Neural cell (in vitro differentiated cells): ENCODE data around the gene SDF4. TPM values are rescaled to one million over a fixed set of nuclear protein-coding genes. Genes with fewer than 3 reads are reported as not detected.

Source experiments
- H2AFZ ChIP-seq: fragments of 200-600, 300-800 bp; sonication (generic), shearing (Covaris generic); 2 replicates; pipeline ENCODE4 v1.6.0; 2014; ENCODE audit warnings: low read depth, mild to moderate bottlenecking, antibody characterized with exemption, low read length, moderate library complexity
- H3F3A ChIP-seq: fragments of 200-600 bp; shearing (Covaris generic); 2 replicates; pipeline ENCODE4 v1.6.1; 2016; ENCODE audit warnings: mild to moderate bottlenecking, moderate library complexity, mixed read lengths, antibody characterized with exemption, low read length; ENCODE audit not compliant: insufficient read depth, poor library complexity, severe bottlenecking
- H3K27ac ChIP-seq: fragments of 200-600, 300-800 bp; sonication (generic), shearing (Covaris generic); 2 replicates; pipeline ENCODE4 v1.5.1; 2014; ENCODE audit warnings: mild to moderate bottlenecking, low read length, moderate library complexity
- H3K27me3 ChIP-seq: fragments of 300-800, 200-600 bp; sonication (generic), shearing (Covaris generic); 2 replicates; pipeline ENCODE4 v1.6.0; 2014; ENCODE audit warnings: mild to moderate bottlenecking, low read depth, low read length, moderate library complexity; ENCODE audit not compliant: insufficient read depth
- H3K36me3 ChIP-seq: fragments of 300-800, 200-600 bp; sonication (generic), shearing (Covaris generic); 2 replicates; pipeline ENCODE4 v1.5.1; 2014; ENCODE audit warnings: mild to moderate bottlenecking, antibody characterized with exemption, low read length, moderate library complexity; ENCODE audit not compliant: insufficient read depth
- H3K4me2 ChIP-seq: fragments of 300-800, 200-600 bp; sonication (generic), shearing (Covaris generic); 2 replicates; pipeline ENCODE4 v1.6.0; 2014; ENCODE audit warnings: mild to moderate bottlenecking, low read length
- H3K4me3 ChIP-seq: fragments of 300-800, 200-600 bp; sonication (generic), shearing (Covaris generic); 2 replicates; pipeline ENCODE4 v1.5.1; 2014; ENCODE audit warnings: mild to moderate bottlenecking, low read length, moderate library complexity
- H3K79me2 ChIP-seq: fragments of 200-600 bp; shearing (Covaris generic); replicated peaks from 2 replicates; pipeline ENCODE4 v1.6.0; 2014; ENCODE audit warnings: mild to moderate bottlenecking, low read length, moderate library complexity; ENCODE audit not compliant: insufficient read depth
- H3K9ac ChIP-seq: fragments of 300-800, 200-600 bp; sonication (generic), shearing (Covaris generic); 2 replicates; pipeline ENCODE4 v1.6.1; 2016; ENCODE audit warnings: mild to moderate bottlenecking, low read length, mixed read lengths
- H3K9me2 ChIP-seq: fragments of 200-600 bp; shearing (Covaris generic); 2 replicates; pipeline ENCODE4 v1.6.1; 2016; ENCODE audit warnings: mild to moderate bottlenecking, low read length, mixed read lengths; ENCODE audit not compliant: insufficient read depth
- H3K9me3 ChIP-seq: fragments of 200-600, 300-800 bp; sonication (generic), shearing (Covaris generic); 2 replicates; pipeline ENCODE4 v1.6.1; 2016; ENCODE audit warnings: mild to moderate bottlenecking, mixed run types, low read length, moderate library complexity, mixed read lengths
- H4K20me1 ChIP-seq: fragments of 200-600 bp; shearing (Covaris generic); 2 replicates; pipeline ENCODE4 v1.6.1; 2016; ENCODE audit warnings: mild to moderate bottlenecking, mixed run types; ENCODE audit not compliant: insufficient read depth
- CTCF ChIP-seq: fragments of 450-650 bp; IDR thresholded peaks from 2 replicates; pipeline ENCODE4 v1.5.1; 2014; ENCODE audit warnings: antibody characterized with exemption, mild to moderate bottlenecking, moderate library complexity; ENCODE audit not compliant: poor library complexity, severe bottlenecking
- EP300 ChIP-seq: fragments of 450-650 bp; conservative IDR thresholded peaks from 2 replicates; pipeline ENCODE4 v1.6.1; 2014; ENCODE audit warnings: antibody characterized with exemption, mild to moderate bottlenecking, moderate library complexity; ENCODE audit not compliant: poor library complexity, severe bottlenecking
- EZH2 ChIP-seq: fragments of 200-600, 300-800 bp; shearing (Covaris generic), sonication (generic); IDR thresholded peaks from 2 replicates; pipeline ENCODE4 v1.6.1; 2014; ENCODE audit warnings: antibody characterized with exemption, low read length, borderline replicate concordance, mild to moderate bottlenecking; ENCODE audit not compliant: insufficient read depth, poor library complexity, severe bottlenecking
- MXI1 ChIP-seq: fragments of 450-650 bp; conservative IDR thresholded peaks from 2 replicates; pipeline ENCODE4 v1.6.1; 2014; ENCODE audit warnings: antibody characterized with exemption, mild to moderate bottlenecking; ENCODE audit not compliant: poor library complexity, severe bottlenecking
- POLR2AphosphoS5 ChIP-seq: IDR thresholded peaks from 2 replicates; pipeline ENCODE4 v1.6.1; 2012
- RAD21 ChIP-seq: fragments of 450-650 bp; conservative IDR thresholded peaks from 2 replicates; pipeline ENCODE4 v1.6.1; 2014; ENCODE audit warnings: antibody characterized with exemption, mild to moderate bottlenecking, moderate library complexity
- REST ChIP-seq: IDR thresholded peaks from 2 replicates; pipeline ENCODE4 v1.6.1; 2012; ENCODE audit warnings: borderline replicate concordance
- SMC3 ChIP-seq: fragments of 450-650 bp; conservative IDR thresholded peaks from 2 replicates; pipeline ENCODE4 v1.6.1; 2014; ENCODE audit warnings: antibody characterized with exemption, mild to moderate bottlenecking, moderate library complexity; ENCODE audit not compliant: poor library complexity
- TAF1 ChIP-seq: IDR thresholded peaks from 2 replicates; pipeline ENCODE4 v1.6.1; 2012; ENCODE audit warnings: low read depth
- polyA plus RNA-seq: library from polyadenylated mRNA; depleted of rRNA; stranded (reverse); fragments of >200 nt; gene quantifications from 2 replicates; pipeline ENCODE4 v1.2.3, GENCODE V29; 2014

The SDF4 gene
- polyA plus RNA-seq, 1 donor from 2014 or later: 91.2 TPM

GRCh38 chr1:1259540-1259939, 27.7 kb upstream of the SDF4 start:
- Histone ChIP-seq H3K9me3 (no peaks in the 10 kb centered on the region), H3K27ac (no peak overlapping the region), H3K4me2 (no peak overlapping the region), H3K36me3 (no peaks in the 10 kb centered on the region), H3K9ac (no peak overlapping the region), H3K9me2 (no peaks in the 10 kb centered on the region), H4K20me1 (no peaks in the 10 kb centered on the region), H3K27me3 (no peaks in the 10 kb centered on the region), H3K79me2 (no peaks in the 10 kb centered on the region), H3F3A (no peaks in the 10 kb centered on the region), H3K4me3 (no peak overlapping the region), H2AFZ (no peak overlapping the region)
- TF ChIP-seq REST (no peak), EP300 (no peak), EZH2 (no peak), SMC3 (no peak), TAF1 (no peak), CTCF (no peak), MXI1 (no peak), RAD21 (no peak)

- no peaks in the 10 kb centered on the region for H3K36me3 ChIP-seq
- no peaks in the 10 kb centered on the region for H3K27me3 ChIP-seq
- no peaks in the 10 kb centered on the region for H3K9me3 ChIP-seq
- H3K9me2 ChIP-seq: no peaks in the 10 kb centered on the region
- no peak overlapping the region for H2AFZ ChIP-seq
- H4K20me1 ChIP-seq: no peaks in the 10 kb centered on the region
- no peaks in the 10 kb centered on the region for H3K79me2 ChIP-seq
- H3K4me3 ChIP-seq: no peak overlapping the region
- no peak overlapping the region for H3K27ac ChIP-seq
- no peaks in the 10 kb centered on the region for H3F3A ChIP-seq
- TF ChIP-seq REST: no peak
- TF ChIP-seq EP300: no peak
- TF ChIP-seq POLR2AphosphoS5: no peak
- TF ChIP-seq CTCF: no peak
- no peak for TF ChIP-seq SMC3
- TF ChIP-seq TAF1: no peak
- TF ChIP-seq RAD21: no peak
- TF ChIP-seq EZH2: no peak
- no peak for TF ChIP-seq MXI1
- H3K4me2 ChIP-seq: no peak overlapping the region
- H3K9ac ChIP-seq: no peak overlapping the region
Measured at GRCh38 chr1:1259119-1259488, 27.3 kb upstream of the SDF4 start.
